ENCODE measurements around the gene TRPM3. TPM values are rescaled to one million over a fixed set of nuclear protein-coding genes. Genes with fewer than 3 reads are reported as not detected.

Gene TRPM3
- total RNA-seq, 2 donors from 2014 or later, result not detected

GRCh38 chr9:70574151-70574837 lies 547.1 kb downstream of the TRPM3 start:
- ATAC-seq (replicated peaks), result no peak
- peaks cover 3% of the 10 kb centered on the region for H3K27me3 Mint-ChIP-seq
- H3K4me1 Mint-ChIP-seq, result no peaks in the 10 kb centered on the region
- no peak overlapping the region for H3K27ac Mint-ChIP-seq
- no peaks in the 10 kb centered on the region for H3K9me3 Mint-ChIP-seq
- H3K36me3 Mint-ChIP-seq (ENCODE audit: low read depth), result no peaks in the 10 kb centered on the region
- no peak overlapping the region for H3K4me3 Mint-ChIP-seq

GRCh38 chr9:70573308-70573707 lies 548.1 kb downstream of the TRPM3 start:
- Mint-ChIP-seq H3K36me3 (ENCODE audit: low read depth) (no peaks in the 10 kb centered on the region), H3K27me3 (peaks cover 3% of the 10 kb centered on the region), H3K27ac (no peak overlapping the region), H3K9me3 (no peaks in the 10 kb centered on the region), H3K4me1 (no peaks in the 10 kb centered on the region), H3K4me3 (no peak overlapping the region)
- no peak for ATAC-seq (replicated peaks)

- H3K27ac Mint-ChIP-seq, result no peak overlapping the region
- no peaks in the 10 kb centered on the region for H3K9me3 Mint-ChIP-seq
- no peak overlapping the region for H3K4me3 Mint-ChIP-seq
- peaks cover 3% of the 10 kb centered on the region for H3K27me3 Mint-ChIP-seq
- H3K36me3 Mint-ChIP-seq (ENCODE audit: low read depth), result no peaks in the 10 kb centered on the region
- no peaks in the 10 kb centered on the region for H3K4me1 Mint-ChIP-seq
- ATAC-seq (replicated peaks), result no peak
Measured at GRCh38 chr9:70571258-70571657, 550.2 kb downstream of the TRPM3 start.

- Mint-ChIP-seq H3K27ac (no peak overlapping the region), H3K9me3 (no peaks in the 10 kb centered on the region), H3K36me3 (ENCODE audit: low read depth) (no peaks in the 10 kb centered on the region), H3K4me1 (peaks cover 6% of the 10 kb centered on the region), H3K4me3 (no peak overlapping the region), H3K27me3 (peaks cover 3% of the 10 kb centered on the region)
- no peak for ATAC-seq (replicated peaks)
Measured at GRCh38 chr9:70569791-70570190, 551.6 kb downstream of the TRPM3 start.

GRCh38 chr9:70569070-70569772 lies 552.2 kb downstream of the TRPM3 start:
- peaks cover 8% of the 10 kb centered on the region for H3K4me1 Mint-ChIP-seq
- no peaks in the 10 kb centered on the region for H3K36me3 Mint-ChIP-seq (ENCODE audit: low read depth)
- H3K4me3 Mint-ChIP-seq, result no peak overlapping the region
- peaks cover 3% of the 10 kb centered on the region for H3K27me3 Mint-ChIP-seq
- ATAC-seq (replicated peaks), result no peak
- H3K9me3 Mint-ChIP-seq, result no peaks in the 10 kb centered on the region
- H3K27ac Mint-ChIP-seq, result no peak overlapping the region

GRCh38 chr9:70567511-70567910 lies 553.9 kb downstream of the TRPM3 start:
- no peaks in the 10 kb centered on the region for H3K36me3 Mint-ChIP-seq (ENCODE audit: low read depth)
- H3K27me3 Mint-ChIP-seq, result peaks cover 3% of the 10 kb centered on the region
- H3K9me3 Mint-ChIP-seq, result no peaks in the 10 kb centered on the region
- H3K27ac Mint-ChIP-seq, result no peak overlapping the region
- no peak for ATAC-seq (replicated peaks)
- H3K4me1 Mint-ChIP-seq, result peaks cover 21% of the 10 kb centered on the region
- no peak overlapping the region for H3K4me3 Mint-ChIP-seq

GRCh38 chr9:70566751-70567150 lies 554.7 kb downstream of the TRPM3 start:
- Mint-ChIP-seq H3K9me3 (no peaks in the 10 kb centered on the region), H3K4me1 (peaks cover 23% of the 10 kb centered on the region), H3K27me3 (no peaks in the 10 kb centered on the region), H3K4me3 (no peak overlapping the region), H3K27ac (no peak overlapping the region), H3K36me3 (ENCODE audit: low read depth) (no peaks in the 10 kb centered on the region)
- no peak for ATAC-seq (replicated peaks)

GRCh38 chr9:70566066-70566465 lies 555.4 kb downstream of the TRPM3 start:
- ATAC-seq (replicated peaks), result no peak
- Mint-ChIP-seq H3K36me3 (ENCODE audit: low read depth) (no peaks in the 10 kb centered on the region), H3K27me3 (no peaks in the 10 kb centered on the region), H3K9me3 (no peaks in the 10 kb centered on the region), H3K27ac (no peak overlapping the region), H3K4me1 (peaks cover 23% of the 10 kb centered on the region), H3K4me3 (no peak overlapping the region)

GRCh38 chr9:70564468-70565335 lies 556.7 kb downstream of the TRPM3 start:
- no peak for ATAC-seq (replicated peaks)
- no peaks in the 10 kb centered on the region for H3K9me3 Mint-ChIP-seq
- peak overlapping the region; percentile 47 for H3K4me3 Mint-ChIP-seq
- H3K36me3 Mint-ChIP-seq (ENCODE audit: low read depth), result no peaks in the 10 kb centered on the region
- H3K4me1 Mint-ChIP-seq, result peaks cover 23% of the 10 kb centered on the region
- H3K27me3 Mint-ChIP-seq, result no peaks in the 10 kb centered on the region
- peak overlapping the region; percentile 79 for H3K27ac Mint-ChIP-seq

- H3K27ac Mint-ChIP-seq, result peak overlapping the region; percentile 79
- H3K27me3 Mint-ChIP-seq, result no peaks in the 10 kb centered on the region
- no peaks in the 10 kb centered on the region for H3K9me3 Mint-ChIP-seq
- H3K36me3 Mint-ChIP-seq (ENCODE audit: low read depth), result no peaks in the 10 kb centered on the region
- peak overlapping the region; percentile 47 for H3K4me3 Mint-ChIP-seq
- peak; percentile 92 for ATAC-seq (replicated peaks)
- H3K4me1 Mint-ChIP-seq, result peaks cover 23% of the 10 kb centered on the region
Measured at GRCh38 chr9:70563431-70564204, 557.8 kb downstream of the TRPM3 start.

- H3K4me1 Mint-ChIP-seq, result peaks cover 23% of the 10 kb centered on the region
- H3K27ac Mint-ChIP-seq, result peak overlapping the region; percentile 79
Measured at GRCh38 chr9:70563010-70563409, 558.4 kb downstream of the TRPM3 start.

GRCh38 chr9:70561786-70562395 lies 559.5 kb downstream of the TRPM3 start:
- Mint-ChIP-seq H3K4me1 (peaks cover 23% of the 10 kb centered on the region), H3K36me3 (ENCODE audit: low read depth) (no peaks in the 10 kb centered on the region), H3K27ac (no peak overlapping the region), H3K4me3 (no peak overlapping the region), H3K9me3 (no peaks in the 10 kb centered on the region), H3K27me3 (no peaks in the 10 kb centered on the region)
- no peak for ATAC-seq (replicated peaks)

More at GRCh38 chr9:70563010-70563409, 558.4 kb downstream of the TRPM3 start:
- no peaks in the 10 kb centered on the region for H3K36me3 Mint-ChIP-seq (ENCODE audit: low read depth)
- no peaks in the 10 kb centered on the region for H3K9me3 Mint-ChIP-seq
- H3K4me3 Mint-ChIP-seq, result peak overlapping the region; percentile 47
- H3K27me3 Mint-ChIP-seq, result no peaks in the 10 kb centered on the region
- ATAC-seq (replicated peaks), result no peak

GRCh38 chr9:70561111-70561510 lies 560.3 kb downstream of the TRPM3 start:
- Mint-ChIP-seq H3K9me3 (no peaks in the 10 kb centered on the region), H3K4me1 (peaks cover 21% of the 10 kb centered on the region), H3K27ac (no peak overlapping the region), H3K4me3 (no peak overlapping the region), H3K27me3 (no peaks in the 10 kb centered on the region), H3K36me3 (ENCODE audit: low read depth) (no peaks in the 10 kb centered on the region)
- ATAC-seq (replicated peaks), result no peak

- Mint-ChIP-seq H3K36me3 (ENCODE audit: low read depth) (no peaks in the 10 kb centered on the region), H3K4me1 (peaks cover 14% of the 10 kb centered on the region), H3K27ac (no peak overlapping the region), H3K9me3 (no peaks in the 10 kb centered on the region), H3K27me3 (no peaks in the 10 kb centered on the region), H3K4me3 (no peak overlapping the region)
- no peak for ATAC-seq (replicated peaks)
Measured at GRCh38 chr9:70559102-70559501, 562.3 kb downstream of the TRPM3 start.

Data from activated T-helper 17 cell treated with anti-CD3 and anti-CD28 coated beads, Interleukin-2, amount 50 U/mL, for 72 hours (primary cell).